HG03175 (cell line): ENCODE data around the gene HCAR2.
"Not testable (repeated sequence)": the region's sequence is repeated elsewhere in the genome, so short reads cannot be mapped to it uniquely, and the experiment has no call there.

Experiments
- ATAC-seq: cut with Tn5 transposase; IDR thresholded peaks from one replicate; pipeline ENCODE4 v1.9.1; 2021; ENCODE audit warnings: mild to moderate bottlenecking, moderate library complexity; ENCODE audit not compliant: unreplicated experiment

The HCAR2 gene

GRCh38 chr12:122721057-122721545 lies 17.9 kb upstream of the HCAR2 start:
- no peak for ATAC-seq

GRCh38 chr12:122716658-122717057 lies 13.5 kb upstream of the HCAR2 start, which contains the start of gene HCAR3:
Gene HCAR3 (minus strand): TSS chr12:122716811. CDS start chr12:122716737, 74 bp downstream.
- ATAC-seq, result not testable (repeated sequence)

GRCh38 chr12:122715211-122715610 lies 12.1 kb upstream of the HCAR2 start:
- ATAC-seq, result not testable (repeated sequence)

GRCh38 chr12:122713491-122714188 lies 10.5 kb upstream of the HCAR2 start:
- not testable (repeated sequence) for ATAC-seq

GRCh38 chr12:122711266-122711665 lies 8.1 kb upstream of the HCAR2 start:
- not testable (repeated sequence) for ATAC-seq

- ATAC-seq, result not testable (repeated sequence)
Measured at GRCh38 chr12:122710341-122710740, 7.2 kb upstream of the HCAR2 start.

- not testable (repeated sequence) for ATAC-seq
Measured at GRCh38 chr12:122709287-122709686, 6.1 kb upstream of the HCAR2 start.

- not testable (repeated sequence) for ATAC-seq
Measured at GRCh38 chr12:122703841-122704240, 684 bp upstream of the HCAR2 start.

GRCh38 chr12:122701481-122701880 lies 1.7 kb downstream of the HCAR2 start:
- not testable (repeated sequence) for ATAC-seq

- ATAC-seq, result not testable (repeated sequence)
Measured at GRCh38 chr12:122700038-122700710, 3.0 kb downstream of the HCAR2 start.

GRCh38 chr12:122696922-122697321 lies 6.2 kb downstream of the HCAR2 start:
- ATAC-seq, result not testable (repeated sequence)

- no peak for ATAC-seq
Measured at GRCh38 chr12:122691566-122691965, 11.6 kb downstream of the HCAR2 start.

- ATAC-seq, result no peak
Measured at GRCh38 chr12:122688291-122688690, 14.9 kb downstream of the HCAR2 start.

GRCh38 chr12:122687086-122687485 lies 16.1 kb downstream of the HCAR2 start:
- ATAC-seq, result no peak

GRCh38 chr12:122686538-122686937 lies 16.6 kb downstream of the HCAR2 start:
- ATAC-seq, result no peak

- no peak for ATAC-seq
Measured at GRCh38 chr12:122684297-122684813, 18.8 kb downstream of the HCAR2 start.

GRCh38 chr12:122681814-122682213 lies 21.3 kb downstream of the HCAR2 start:
- ATAC-seq, result no peak

GRCh38 chr12:122680989-122681388 lies 22.2 kb downstream of the HCAR2 start:
- ATAC-seq, result not testable (repeated sequence)

GRCh38 chr12:122676781-122677180 lies 26.4 kb downstream of the HCAR2 start:
- not testable (repeated sequence) for ATAC-seq

GRCh38 chr12:122676015-122676414 lies 27.1 kb downstream of the HCAR2 start:
- not testable (repeated sequence) for ATAC-seq

- ATAC-seq, result no peak
Measured at GRCh38 chr12:122672515-122672914, 30.6 kb downstream of the HCAR2 start.
